ENCODE data around the gene TUNAR. TPM values are rescaled to one million over a fixed set of nuclear protein-coding genes. Genes with fewer than 3 reads are reported as not detected.

Gene TUNAR
- total and polyA plus RNA-seq, 4 donors: 0.01 to 0.09 TPM; not detected in 2

DNA sequence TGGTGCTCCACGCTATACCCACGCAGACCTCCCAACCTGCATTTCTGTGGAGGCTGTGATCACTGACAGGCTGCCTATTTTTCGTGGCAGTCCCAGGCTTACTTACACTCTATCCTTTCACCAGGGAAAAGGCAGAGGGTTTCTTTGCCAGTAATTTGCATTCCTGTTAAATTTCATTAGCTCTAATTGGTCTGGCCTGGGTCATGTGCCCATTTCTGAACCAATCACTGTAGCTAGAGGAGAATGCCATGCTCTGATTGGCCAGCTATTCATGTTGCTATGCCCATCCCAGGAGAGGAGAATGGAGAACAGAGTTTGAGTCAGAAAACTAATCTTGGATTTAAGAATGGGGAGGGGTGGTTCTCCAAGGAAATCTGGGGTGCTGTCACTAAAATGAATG, 43.2 kb upstream of the TUNAR start:
- Histone ChIP-seq H3K9ac (ENCODE audit: insufficient read depth in 1 of 2, low read length in 2 of 2) (no peak overlapping the region), H3K36me3 (ENCODE audit: control insufficient read depth in 4 of 4, insufficient read depth in 4 of 4, low read length in 4 of 4) (no peaks in the 10 kb centered on the region), H3K9me3 (ENCODE audit: control insufficient read depth in 4 of 4, insufficient read depth in 3 of 4, low read length in 3 of 4) (peaks cover 0 to 6% (median 0%) of the 10 kb centered on the region in 4 donors), H3K4me1 (ENCODE audit: control insufficient read depth in 5 of 5, insufficient read depth in 5 of 5, low read length in 5 of 5) (no peaks in the 10 kb centered on the region), H3K4me3 (no peak overlapping the region), H3K27me3 (ENCODE audit: control insufficient read depth in 3 of 3, insufficient read depth in 3 of 3, low read length in 2 of 3) (peaks cover 0 to 2% (median 0%) of the 10 kb centered on the region in 3 donors), H3K27ac (ENCODE audit: low read depth in 1 of 2, low read length in 1 of 2) (no peak overlapping the region)
- DNase-seq (no peak), ATAC-seq (ENCODE audit: insufficient read depth, low FRiP score) (no peak)
- TF ChIP-seq, protein P1, sequence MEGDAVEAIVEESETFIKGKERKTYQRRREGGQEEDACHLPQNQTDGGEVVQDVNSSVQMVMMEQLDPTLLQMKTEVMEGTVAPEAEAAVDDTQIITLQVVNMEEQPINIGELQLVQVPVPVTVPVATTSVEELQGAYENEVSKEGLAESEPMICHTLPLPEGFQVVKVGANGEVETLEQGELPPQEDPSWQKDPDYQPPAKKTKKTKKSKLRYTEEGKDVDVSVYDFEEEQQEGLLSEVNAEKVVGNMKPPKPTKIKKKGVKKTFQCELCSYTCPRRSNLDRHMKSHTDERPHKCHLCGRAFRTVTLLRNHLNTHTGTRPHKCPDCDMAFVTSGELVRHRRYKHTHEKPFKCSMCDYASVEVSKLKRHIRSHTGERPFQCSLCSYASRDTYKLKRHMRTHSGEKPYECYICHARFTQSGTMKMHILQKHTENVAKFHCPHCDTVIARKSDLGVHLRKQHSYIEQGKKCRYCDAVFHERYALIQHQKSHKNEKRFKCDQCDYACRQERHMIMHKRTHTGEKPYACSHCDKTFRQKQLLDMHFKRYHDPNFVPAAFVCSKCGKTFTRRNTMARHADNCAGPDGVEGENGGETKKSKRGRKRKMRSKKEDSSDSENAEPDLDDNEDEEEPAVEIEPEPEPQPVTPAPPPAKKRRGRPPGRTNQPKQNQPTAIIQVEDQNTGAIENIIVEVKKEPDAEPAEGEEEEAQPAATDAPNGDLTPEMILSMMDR (IDR thresholded peaks at IDR 0.05; ENCODE audit: control extremely low read depth, extremely low read depth): no peak
- 68 to 81% methylated on average over 3 of the region's 3 CpGs for WGBS, 2 donors

DNA sequence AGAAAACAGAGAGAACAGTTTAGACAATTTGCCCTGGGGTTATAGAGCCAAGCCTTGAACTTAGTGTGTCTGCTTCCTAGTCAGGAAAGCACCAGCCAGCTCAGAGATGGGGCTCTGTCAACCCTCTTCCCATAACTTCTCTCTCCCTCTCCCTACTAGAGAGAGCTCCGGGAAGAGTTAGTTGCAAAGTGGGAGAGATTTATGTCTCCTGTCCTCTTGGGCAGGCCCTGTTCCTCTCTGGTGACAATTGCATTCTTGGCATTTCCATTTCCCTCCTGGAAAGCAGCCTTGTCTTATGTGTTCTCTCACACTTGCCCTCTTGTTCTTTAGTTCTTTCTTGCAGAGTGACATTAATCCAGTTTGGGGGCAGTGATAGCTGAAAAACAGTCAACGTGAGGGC, 42.1 kb upstream of the TUNAR start:
- H3K27ac ChIP-seq (ENCODE audit: low read depth in 1 of 2, low read length in 1 of 2): no peak overlapping the region
- 45 to 47% methylated on average over 2 of the region's 2 CpGs for WGBS, 2 donors
- no peak overlapping the region for H3K9ac ChIP-seq (ENCODE audit: insufficient read depth in 1 of 2, low read length in 2 of 2)
- ATAC-seq (ENCODE audit: insufficient read depth, low FRiP score) (no peak), DNase-seq (no peak)
- TF ChIP-seq, protein P1 (IDR thresholded peaks at IDR 0.05; ENCODE audit: control extremely low read depth, extremely low read depth): no peak
- peaks cover 0 to 2% (median 0%) of the 10 kb centered on the region in 4 donors for H3K9me3 ChIP-seq (ENCODE audit: control insufficient read depth in 4 of 4, insufficient read depth in 3 of 4, low read length in 3 of 4)
- no peaks in the 10 kb centered on the region for H3K36me3 ChIP-seq (ENCODE audit: control insufficient read depth in 4 of 4, insufficient read depth in 4 of 4, low read length in 4 of 4)
- no peak overlapping the region for H3K4me3 ChIP-seq
- H3K4me1 ChIP-seq (ENCODE audit: control insufficient read depth in 5 of 5, insufficient read depth in 5 of 5, low read length in 5 of 5): no peaks in the 10 kb centered on the region
- H3K27me3 ChIP-seq (ENCODE audit: control insufficient read depth in 3 of 3, insufficient read depth in 3 of 3, low read length in 2 of 3): peaks cover 0 to 2% (median 0%) of the 10 kb centered on the region in 3 donors

DNA sequence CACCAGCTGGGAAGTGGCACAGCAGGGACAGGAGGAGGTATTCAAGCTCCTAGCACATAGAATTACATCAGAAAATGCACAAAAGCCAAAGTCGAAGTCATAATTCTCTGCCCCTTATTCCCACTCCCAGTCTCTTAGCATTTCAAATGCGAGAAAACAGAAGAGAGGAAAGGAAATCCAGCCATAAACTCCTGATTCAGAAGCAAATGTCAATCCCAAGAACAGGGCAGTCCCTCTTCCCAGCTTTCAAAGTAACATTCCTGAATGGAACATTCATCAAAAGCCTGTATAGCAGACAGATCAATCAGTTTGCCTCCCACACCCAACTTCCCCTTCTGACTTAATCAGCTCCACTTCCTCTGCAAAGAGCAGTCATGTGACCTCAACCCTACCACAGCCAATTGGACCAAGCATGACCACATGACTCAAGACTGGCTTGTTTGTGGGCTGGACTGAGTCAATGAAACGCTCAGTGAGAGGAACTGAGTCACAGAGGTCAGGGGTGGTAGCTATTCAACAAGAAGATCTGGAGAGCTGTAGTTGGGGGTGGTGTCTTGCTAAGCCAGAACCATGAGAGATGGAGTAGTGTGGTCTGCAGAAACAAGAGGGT, 41.4 kb upstream of the TUNAR start:
- TF ChIP-seq, protein P1 (IDR thresholded peaks at IDR 0.05; ENCODE audit: control extremely low read depth, extremely low read depth): no peak
- no peak overlapping the region for H3K4me3 ChIP-seq
- no peaks in the 10 kb centered on the region for H3K36me3 ChIP-seq (ENCODE audit: control insufficient read depth in 4 of 4, insufficient read depth in 4 of 4, low read length in 4 of 4)
- H3K27ac ChIP-seq (ENCODE audit: low read depth in 1 of 2, low read length in 1 of 2): no peak overlapping the region
- H3K27me3 ChIP-seq (ENCODE audit: control insufficient read depth in 3 of 3, insufficient read depth in 3 of 3, low read length in 2 of 3): peaks cover 0 to 2% (median 0%) of the 10 kb centered on the region in 3 donors
- no peak overlapping the region for H3K9ac ChIP-seq (ENCODE audit: insufficient read depth in 1 of 2, low read length in 2 of 2)
- no peak for DNase-seq
- WGBS, 2 donors: 43 to 47% methylated on average over 3 of the region's 3 CpGs
- no peaks in the 10 kb centered on the region for H3K9me3 ChIP-seq (ENCODE audit: control insufficient read depth in 4 of 4, insufficient read depth in 3 of 4, low read length in 3 of 4)
- ATAC-seq (ENCODE audit: insufficient read depth, low FRiP score): no peak
- H3K4me1 ChIP-seq (ENCODE audit: control insufficient read depth in 5 of 5, insufficient read depth in 5 of 5, low read length in 5 of 5): no peaks in the 10 kb centered on the region

DNA sequence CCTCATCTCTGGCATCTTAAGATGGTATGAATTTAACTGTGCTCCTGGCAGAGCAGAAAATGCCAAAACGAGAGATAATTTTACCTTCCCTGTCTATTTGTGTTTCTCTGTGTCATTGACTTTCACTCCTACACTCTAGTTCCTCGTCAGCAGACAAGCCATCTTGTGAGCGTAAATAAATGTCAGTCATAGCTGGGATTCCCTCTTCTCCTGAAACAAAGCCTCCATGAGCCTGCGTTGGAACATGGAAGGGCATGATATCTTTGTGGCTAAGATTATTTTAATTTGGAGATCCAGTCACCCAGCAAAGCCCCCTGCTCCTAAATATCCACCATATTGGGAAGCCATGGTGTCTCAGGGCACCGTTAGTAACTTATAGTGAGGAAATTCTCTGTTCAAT, 37.8 kb upstream of the TUNAR start:
- H3K36me3 ChIP-seq (ENCODE audit: control insufficient read depth in 4 of 4, insufficient read depth in 4 of 4, low read length in 4 of 4): no peaks in the 10 kb centered on the region
- H3K4me3 ChIP-seq: no peak overlapping the region
- ATAC-seq (ENCODE audit: insufficient read depth, low FRiP score): no peak
- no peak for DNase-seq
- H3K4me1 ChIP-seq (ENCODE audit: control insufficient read depth in 5 of 5, insufficient read depth in 5 of 5, low read length in 5 of 5): no peaks in the 10 kb centered on the region
- TF ChIP-seq, protein P1 (IDR thresholded peaks at IDR 0.05; ENCODE audit: control extremely low read depth, extremely low read depth): no peak
- H3K9ac ChIP-seq (ENCODE audit: insufficient read depth in 1 of 2, low read length in 2 of 2): no peak overlapping the region
- 76 to 80% methylated on average over 5 of the region's 5 CpGs for WGBS, 2 donors
- no peak overlapping the region for H3K27ac ChIP-seq (ENCODE audit: low read depth in 1 of 2, low read length in 1 of 2)
- H3K9me3 ChIP-seq (ENCODE audit: control insufficient read depth in 4 of 4, insufficient read depth in 3 of 4, low read length in 3 of 4): no peaks in the 10 kb centered on the region
- H3K27me3 ChIP-seq (ENCODE audit: control insufficient read depth in 3 of 3, insufficient read depth in 3 of 3, low read length in 2 of 3): peaks cover 0 to 2% (median 2%) of the 10 kb centered on the region in 3 donors

Data from lung (tissue), 12 donors.